Posterior vena cava (tissue), 2 donors: Measurements from ENCODE around the gene CFAP74. TPM values are rescaled to one million over a fixed set of nuclear protein-coding genes. Genes with fewer than 3 reads are reported as not detected.
A peak's percentile ranks its signal among the peaks of the same experiment; 100 is the strongest.

Experiments used
- DNase-seq: peaks from one replicate; pipeline ENCODE4 v3.0.0-alpha.2; 2020; ENCODE audit warnings: low spot score
- intact Hi-C, 2 donors: fragments of 100-400 bp; cut with DNase I; formaldehyde crosslinking; loops; one replicate each; pipeline versions ENCODE4 v1.14.1 to v1.14.2; 2022 to 2023
- total RNA-seq, 2 donors: library from RNA; stranded (reverse); fragmentation: NEBNext Ultra II Directional; extraction: Animal tissue kit (Norgen Biotek cat#: 25700); gene quantifications; one replicate each; pipeline ENCODE4 v1.2.1, GENCODE V29; 2021
- donor health status: DM: yes; HTN: yes; CAD: no.
- donor health status: DM: yes; HTN: yes; CAD: no.

CFAP74 gene
- total RNA-seq, 2 donors from 2014 or later: not detected

DNA sequence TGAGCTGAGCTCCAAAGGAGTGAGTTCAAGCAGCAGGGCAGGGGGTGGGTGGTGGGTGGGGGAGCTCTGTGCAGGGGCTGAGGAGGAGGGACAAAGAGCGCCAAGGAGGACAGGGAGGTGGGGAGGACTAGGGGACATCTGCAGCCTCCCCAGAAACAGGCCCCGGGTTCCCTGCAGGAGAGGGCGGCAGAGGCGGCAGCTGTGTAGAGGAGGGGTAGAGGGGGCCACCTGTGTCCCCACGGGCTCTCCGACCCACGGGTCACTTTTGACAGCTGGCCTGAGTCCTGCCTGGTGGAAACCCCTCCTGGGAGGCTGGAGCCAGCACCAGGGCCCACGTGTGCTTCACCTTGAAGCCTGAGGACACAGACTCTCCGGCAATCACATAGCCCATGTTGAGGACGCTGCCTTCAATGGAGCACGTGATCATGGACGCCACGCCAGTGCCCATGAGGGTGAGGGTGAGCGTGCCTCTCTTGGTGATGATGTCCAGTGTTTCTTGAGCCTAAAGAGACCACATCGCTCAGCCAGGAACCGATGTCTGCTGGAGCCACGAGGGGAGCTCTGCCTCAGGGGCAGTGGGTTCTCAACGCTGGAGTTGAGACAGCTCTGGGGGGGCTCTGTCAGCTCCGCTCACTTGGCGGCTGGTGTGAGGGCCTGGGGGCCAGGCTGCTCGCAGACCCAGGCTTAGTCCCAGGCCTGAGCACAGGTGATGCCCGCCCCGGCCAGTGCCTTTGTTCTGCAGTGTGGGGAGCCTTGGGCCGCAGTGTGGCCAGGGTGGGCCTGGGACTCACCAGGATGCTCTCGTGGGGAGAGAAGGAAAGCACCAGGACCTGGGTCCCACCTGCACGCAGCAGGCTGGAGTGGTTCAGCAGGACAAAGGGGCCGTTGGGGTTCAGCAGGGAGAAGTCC is 77.9 kb downstream of the CFAP74 start:
- intact Hi-C loops: no loop called here
- DNase-seq: no peak

- DNase-seq: no peak
- intact Hi-C loops: no loop called here
Observed at GRCh38 chr1:1924849-1925248, 78.7 kb downstream of the CFAP74 start.

- intact Hi-C loops: no loop called here
- no peak for DNase-seq
Observed at GRCh38 chr1:1924386-1924785, 79.2 kb downstream of the CFAP74 start.

DNA sequence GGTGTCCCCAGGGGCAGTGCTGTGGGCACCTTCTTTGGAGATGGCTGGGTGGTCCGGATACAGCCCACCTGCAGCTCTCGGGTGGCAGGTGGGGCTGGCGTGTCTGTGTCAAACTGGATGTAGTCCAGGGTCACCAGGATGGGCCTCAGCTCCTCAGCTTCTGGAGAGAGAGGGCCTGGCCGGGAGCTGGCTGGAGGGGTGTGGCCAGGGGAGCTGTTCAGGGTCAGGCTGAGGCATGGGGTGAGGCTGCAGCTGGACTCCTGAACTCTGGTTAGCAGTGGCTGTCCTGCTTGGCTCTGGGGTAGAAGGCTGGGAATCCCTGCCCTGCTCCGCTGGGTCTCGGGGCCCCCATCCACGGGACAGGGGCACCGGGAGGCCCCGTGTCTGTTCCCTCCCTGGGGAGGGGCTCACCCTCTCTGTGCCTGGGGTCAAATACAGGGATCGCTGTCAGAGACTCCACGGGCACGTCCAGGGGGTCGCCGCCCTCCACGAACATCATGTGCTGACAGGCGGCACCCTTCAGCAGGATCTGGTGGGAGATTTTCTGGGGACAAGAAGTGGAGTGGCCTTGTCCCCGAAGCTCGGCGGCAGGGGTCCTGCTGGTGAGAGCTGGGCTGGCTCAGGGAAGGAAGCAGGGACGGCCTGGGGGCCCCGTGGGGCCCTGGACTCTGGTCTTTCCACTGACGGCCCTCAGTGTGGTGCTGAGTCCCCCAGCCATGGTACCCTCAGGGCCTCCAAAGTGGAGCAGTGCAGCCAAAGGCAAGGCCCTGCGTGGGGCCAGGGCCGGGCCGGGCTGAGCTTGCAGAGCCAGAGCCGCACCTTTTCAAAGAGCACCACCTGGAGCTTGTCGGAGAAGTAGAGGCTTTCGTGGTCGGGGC is 80.4 kb downstream of the CFAP74 start:
- DNase-seq: no peak
- intact Hi-C loops: no loop called here

- no peak for DNase-seq
- intact Hi-C loops: no loop called here
Observed at GRCh38 chr1:1922702-1922955, 81.0 kb downstream of the CFAP74 start.

DNA sequence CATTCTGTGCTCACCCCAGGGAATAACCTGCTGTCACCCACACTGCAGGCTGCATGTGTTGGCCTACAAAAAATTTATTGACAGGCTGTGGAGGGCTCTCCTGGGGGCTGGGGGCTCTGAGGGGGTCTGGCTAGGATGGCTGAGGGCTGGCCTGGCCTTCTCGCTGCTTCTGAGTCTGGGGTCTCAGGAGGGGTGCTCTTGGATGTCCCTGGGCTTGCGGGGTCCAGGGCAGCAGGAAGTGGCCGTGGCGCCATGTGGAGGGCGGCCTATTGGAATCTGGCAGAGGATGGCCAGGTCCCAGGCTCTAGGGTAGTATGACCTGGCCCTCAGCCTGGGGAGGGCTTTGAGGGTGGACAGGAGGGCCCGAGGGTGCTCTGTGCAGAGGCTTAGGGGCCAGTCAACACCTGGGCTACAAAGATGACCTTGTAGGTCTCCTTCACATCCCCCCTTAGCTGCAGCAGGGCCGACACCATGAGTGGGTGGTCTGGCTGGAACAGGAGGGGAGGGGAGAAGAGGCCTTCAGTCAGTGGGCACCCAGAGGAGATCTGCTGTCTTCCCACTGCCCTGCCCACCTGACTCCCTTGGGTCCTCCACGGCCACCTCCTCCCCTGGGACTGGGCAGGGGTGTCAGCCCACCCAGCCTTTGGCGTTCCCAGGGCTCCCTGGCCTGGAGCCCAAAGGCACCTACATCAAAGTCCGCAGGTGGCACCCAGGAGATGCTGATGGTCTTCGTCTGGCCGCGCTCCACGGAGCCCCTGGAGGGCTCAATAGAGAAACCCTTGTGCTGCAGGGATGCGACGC is 81.5 kb downstream of the CFAP74 start:
- intact Hi-C loops: no loop called here

DNA sequence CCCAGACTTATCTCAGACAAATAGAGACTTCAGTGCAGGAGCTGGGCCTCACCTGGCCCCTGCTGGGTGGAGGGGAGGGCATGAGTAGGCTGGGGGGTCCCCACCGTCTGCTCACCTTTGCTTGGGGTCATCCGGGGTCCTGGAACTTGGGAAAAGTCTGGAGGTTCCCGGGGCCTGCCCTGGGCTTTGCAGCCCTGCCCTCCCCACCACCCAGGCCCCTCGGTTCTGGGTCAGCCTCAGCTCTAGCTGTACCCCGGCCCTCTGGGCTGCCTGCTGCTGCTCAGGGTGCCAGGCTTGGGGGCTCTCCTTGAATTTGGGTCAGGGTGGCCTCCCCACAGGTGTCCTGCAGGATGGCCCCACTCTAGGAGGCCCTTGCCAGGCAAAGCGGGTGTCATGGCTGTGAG is 82.1 kb downstream of the CFAP74 start:
- no peak for DNase-seq
- intact Hi-C loops: no loop called here

More for the DNA sequence above, 81.5 kb downstream of the CFAP74 start:
- DNase-seq: peak; percentile 70

DNA sequence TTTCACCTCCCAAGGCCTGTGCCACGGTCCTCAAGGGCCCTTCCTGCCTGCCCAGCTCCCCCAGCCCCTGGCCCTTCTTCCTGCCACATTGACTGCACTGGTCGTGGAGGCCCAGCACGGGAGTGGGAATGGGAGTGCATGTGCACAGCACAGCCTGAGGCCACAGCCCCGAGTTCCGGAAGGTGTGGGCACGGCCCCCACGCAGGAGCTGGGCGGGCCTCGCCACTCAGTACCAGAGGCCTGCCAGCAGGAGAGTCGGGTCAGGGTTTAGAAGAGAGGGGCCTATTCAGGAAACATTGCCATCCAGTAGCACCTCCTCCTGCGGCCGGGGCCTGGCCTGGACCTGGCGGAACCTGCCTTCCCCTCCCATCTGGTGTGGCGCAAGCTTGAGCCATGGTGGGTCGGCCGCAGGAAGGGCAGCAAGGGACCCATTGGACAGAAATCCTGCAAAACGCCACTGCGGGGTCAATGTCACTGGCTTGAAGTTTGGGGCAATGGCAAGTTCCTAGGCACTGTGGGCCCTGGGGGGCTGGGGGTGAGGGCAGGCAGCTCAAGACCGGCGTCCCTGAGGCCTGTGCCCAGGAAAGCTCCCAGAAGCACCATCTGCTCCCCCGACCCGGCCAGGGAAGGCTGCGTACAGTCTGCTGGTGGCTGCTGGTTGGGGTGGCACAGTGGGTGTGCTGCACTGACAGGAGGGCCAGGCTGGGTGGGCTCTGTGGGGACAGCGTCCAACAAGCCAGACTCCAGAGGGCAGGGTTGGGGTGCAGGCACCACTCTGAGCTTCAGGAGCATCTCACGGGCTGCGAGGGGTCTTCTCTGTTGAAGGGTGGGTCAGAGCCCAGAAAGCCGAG is 82.8 kb downstream of the CFAP74 start:
- DNase-seq: peak; percentile 79
- intact Hi-C loops: no loop called here

DNA sequence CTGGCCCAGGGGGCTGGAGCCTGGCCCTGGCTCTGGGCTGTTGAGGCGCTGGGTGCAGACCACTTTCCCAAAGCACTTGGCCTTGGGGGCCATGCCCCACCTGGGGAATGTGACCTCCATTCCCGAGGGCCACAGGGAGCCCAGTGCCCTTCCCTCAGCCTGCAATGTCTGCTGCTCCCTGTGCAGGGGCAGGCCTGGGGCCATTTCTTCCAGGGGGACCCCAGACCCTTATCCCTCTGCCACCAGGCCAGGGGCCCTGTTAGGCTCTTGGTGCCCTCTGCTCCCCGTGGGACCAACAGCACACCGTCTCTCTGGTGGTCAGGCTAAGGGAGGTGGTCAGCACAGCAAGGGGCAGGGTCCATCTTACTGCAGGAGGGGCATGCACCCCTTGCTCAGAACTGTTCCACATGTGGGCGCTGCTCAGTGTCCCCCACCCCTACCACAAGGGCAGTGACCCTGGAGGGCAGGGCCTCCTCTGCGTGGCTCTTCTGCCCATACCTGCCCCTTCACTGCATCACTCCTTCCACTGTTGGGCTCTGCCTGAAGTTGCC is 83.5 kb downstream of the CFAP74 start:
- peak; percentile 67 for DNase-seq
- intact Hi-C loops: no loop called here

DNA sequence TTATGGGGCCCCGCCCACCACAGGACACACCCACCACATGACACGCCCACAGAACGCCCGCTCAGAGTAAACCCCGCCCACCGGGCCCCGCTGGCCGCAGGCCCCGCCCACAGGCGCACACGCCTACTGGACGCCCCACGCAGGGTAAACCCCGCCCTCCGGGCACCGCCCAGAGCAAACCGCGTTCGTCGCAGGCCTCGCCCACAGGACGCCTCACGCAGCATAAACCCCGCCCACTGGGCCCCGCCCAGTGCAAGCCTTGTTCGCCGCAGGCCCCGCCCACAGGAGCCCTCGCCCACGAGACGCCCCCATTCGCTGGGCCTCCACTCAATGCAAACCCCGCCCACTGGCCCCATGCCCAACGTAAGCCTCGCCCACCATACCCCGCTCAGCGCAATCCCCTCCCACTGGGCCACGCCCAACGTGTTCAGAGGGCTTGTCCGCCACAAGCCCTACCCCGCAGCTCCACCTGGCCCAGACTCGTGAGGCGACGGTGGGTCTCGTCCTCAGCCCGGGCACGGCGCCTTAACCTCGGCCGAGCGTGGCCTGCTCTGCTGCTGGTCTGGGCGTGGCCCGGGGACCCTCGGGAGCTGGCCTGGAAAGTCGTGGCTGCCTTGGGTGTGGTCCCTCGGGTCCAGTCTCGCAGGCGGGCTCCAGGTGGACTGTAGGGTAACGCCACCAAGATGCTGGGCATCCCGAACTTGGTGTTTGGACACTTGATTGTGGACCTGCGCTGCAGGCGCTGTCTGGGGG is 84.1 kb downstream of the CFAP74 start:
- intact Hi-C loops: no loop called here
- DNase-seq: peak; percentile 100

DNA sequence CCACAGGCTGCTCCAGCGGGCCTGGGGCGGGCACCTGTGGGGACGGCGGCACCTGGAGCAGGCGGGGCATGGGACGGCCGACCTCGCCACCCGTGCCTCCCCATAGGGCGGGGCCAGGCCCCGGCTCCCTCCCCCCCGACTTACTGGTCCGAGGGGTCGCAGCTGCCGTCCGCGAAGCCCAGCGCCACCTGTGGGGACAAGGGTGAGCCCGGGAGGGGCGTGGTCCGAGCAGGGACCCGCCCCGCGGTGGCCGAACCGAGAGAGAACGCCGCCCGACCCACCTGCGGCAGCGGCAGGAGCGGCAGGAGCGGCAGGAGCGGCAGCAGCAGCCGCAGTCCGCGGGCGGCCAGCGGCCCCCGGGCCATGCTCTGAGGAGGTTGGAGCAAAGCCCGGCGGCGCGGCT is 84.7 kb downstream of the CFAP74 start, which contains the start of gene TMEM52:
Gene TMEM52, minus strand, starts transcription at position 379 of the 403 bp plus-strand sequence. Its CDS starts 14 bp downstream, at position 365.
- DNase-seq: no peak
- intact Hi-C loops: no loop called here

DNA sequence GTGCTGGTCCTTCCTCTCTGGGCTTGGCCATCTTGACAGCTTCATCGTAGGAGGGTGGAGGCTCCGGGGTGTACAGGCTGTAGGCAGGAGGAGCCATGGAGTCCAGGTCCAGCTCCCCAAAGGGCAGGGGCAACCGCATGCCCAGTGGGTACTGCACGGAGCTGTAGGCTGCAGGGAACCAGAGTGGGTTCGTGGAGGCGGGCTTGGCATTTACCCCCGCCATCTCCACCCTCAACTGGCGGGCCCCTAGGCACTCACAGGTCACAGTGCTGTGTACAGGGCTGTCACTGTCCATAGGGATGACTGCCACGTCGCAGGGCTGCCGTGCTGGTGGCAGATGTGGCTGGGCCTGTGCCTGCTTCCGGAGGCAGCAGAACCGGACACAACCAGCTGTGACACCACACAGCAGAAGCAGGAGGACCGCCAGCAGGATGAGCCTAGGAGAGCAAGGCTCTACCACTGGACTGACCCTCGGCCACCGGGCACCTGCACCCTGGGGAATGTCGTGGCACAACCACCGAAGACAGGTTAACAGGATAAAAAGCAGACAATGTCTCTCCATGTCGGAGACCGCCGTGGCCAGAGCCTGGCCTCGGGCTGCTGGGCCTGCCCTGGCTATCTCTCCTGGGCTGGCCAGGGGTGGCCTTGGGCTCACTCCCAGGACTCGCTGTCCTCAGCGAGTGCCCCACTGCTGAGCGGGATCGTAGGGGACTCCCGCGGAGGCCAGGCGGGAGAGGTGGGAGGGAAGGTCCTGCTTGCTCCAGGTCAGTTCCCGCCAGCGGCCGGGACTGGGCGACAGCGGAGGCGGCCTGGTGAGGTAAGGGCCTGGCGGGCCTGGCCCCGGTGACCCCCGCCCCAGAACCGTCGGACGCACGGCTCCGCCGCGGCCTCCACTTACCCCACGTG is 85.3 kb downstream of the CFAP74 start:
- DNase-seq: peak; percentile 76
- intact Hi-C loops: no loop called here

GRCh38 chr1:1917304-1917976 is 86.1 kb downstream of the CFAP74 start:
- DNase-seq: peak; percentile 78
- intact Hi-C loops: no loop called here

DNA sequence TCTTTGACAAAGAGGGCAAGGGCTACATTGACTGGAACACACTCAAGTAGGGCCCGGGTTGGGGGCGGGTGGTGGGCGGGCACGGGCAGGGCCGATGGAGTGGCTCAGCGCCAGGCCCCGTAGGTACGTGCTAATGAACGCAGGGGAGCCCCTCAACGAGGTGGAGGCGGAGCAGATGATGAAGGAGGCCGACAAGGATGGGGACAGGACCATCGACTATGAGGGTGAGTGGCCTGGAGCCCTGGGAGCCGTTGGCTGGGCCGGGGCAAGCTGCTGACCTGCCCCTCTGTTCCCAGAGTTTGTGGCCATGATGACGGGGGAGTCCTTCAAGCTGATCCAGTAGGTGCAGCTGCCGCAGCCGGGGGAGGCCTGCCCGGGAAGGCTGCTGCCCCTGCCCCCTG is 86.7 kb downstream of the CFAP74 start:
- peak; percentile 70 for DNase-seq
- intact Hi-C loops: no loop called here

GRCh38 chr1:1915911-1916840 is 87.4 kb downstream of the CFAP74 start:
- no peak for DNase-seq
- intact Hi-C loops: no loop called here
